Stomach (tissue), 4 donors: ENCODE data around the gene KANSL1.

ENCODE experiments used
- CTCF ChIP-seq, 7 experiments: fragments of 450-650 bp in 4 of 7; fragments of 200-600 bp in 3 of 7; sonication (generic) in 3 of 7; IDR thresholded peaks; one replicate each; pipeline ENCODE4 v1.5.1; 2016 to 2019; ENCODE audit warnings: antibody characterized with exemption in 7 of 7, control low read depth in 2 of 7, mild to moderate bottlenecking in 1 of 7
- POLR2AphosphoS5 ChIP-seq, 3 donors: sonication (generic); formaldehyde crosslinking; IDR thresholded peaks; one replicate each; pipeline ENCODE4 v1.6.1; 2016; ENCODE audit warnings: antibody characterized with exemption in 3 of 3

DNA sequence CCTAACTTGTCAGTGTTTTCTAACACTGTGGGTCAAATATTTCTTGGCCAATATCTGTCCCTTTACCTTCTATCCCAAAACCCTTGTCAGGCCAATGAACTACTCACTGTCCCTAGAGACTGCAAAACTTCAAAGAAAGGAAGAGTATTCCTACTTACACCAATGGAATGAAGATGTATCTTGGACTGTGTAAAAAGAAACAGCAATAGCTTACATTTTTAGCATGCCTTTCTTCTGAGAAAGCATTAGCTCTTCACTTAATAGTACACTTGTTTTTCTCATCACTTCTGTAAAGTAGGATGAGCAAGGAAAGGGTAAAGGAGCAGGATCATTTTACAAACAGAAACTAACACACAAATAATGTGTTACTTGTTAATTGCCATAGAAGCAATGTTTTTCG is 120.2 kb downstream of the KANSL1 start:
- no peak for TF ChIP-seq POLR2AphosphoS5 (IDR thresholded peaks at IDR 0.05)
- TF ChIP-seq CTCF (IDR thresholded peaks at IDR 0.05) = no peak
